IMR-90 (cell line): ENCODE data around the gene OR5L2. TPM values are rescaled to one million over a fixed set of nuclear protein-coding genes. Genes with fewer than 3 reads are reported as not detected.
"Not testable (repeated sequence)": the region's sequence is repeated elsewhere in the genome, so short reads cannot be mapped to it uniquely, and the experiment has no call there.

Experiments
- ATAC-seq: fragments of 200-7000 bp; cut with Tn5 transposase; 2 replicates; pipeline ENCODE4 v1.9.1; 2020; ENCODE audit warnings: low read depth, mild to moderate bottlenecking, moderate library complexity
- BruUV-seq: library from RNA; stranded (reverse); fragments of 400-500 nt; replicated peaks from 2 replicates; lab custom pipeline; 2021; lab: Mats Ljungman, UMichigan
- CTCF ChIA-PET: fragments of 300-600 bp; formaldehyde crosslinking; extraction: SDS; loops from one replicate; lab custom pipeline; 2021; ENCODE audit warnings: antibody characterized with exemption; lab: Yijun Ruan, JAX
- POLR2A ChIA-PET: fragments of 300-600 bp; sonication (Branson Sonifier 250); formaldehyde crosslinking; loops from one replicate; lab custom pipeline; 2022; ENCODE audit warnings: antibody characterized with exemption; ENCODE audit not compliant: unreplicated experiment; lab: Charles Lee
- DNase-seq: peaks from one replicate; pipeline ENCODE4 v3.0.0; 2013
- H2AFZ ChIP-seq: replicated peaks from 2 replicates; pipeline ENCODE3; 2013; ENCODE audit warnings: low read length, mild to moderate bottlenecking; ENCODE audit not compliant: poor library complexity
- H2AK5ac ChIP-seq: 2 replicates; pipeline ENCODE4 v1.6.1; 2013; ENCODE audit warnings: low read depth, low read length, inconsistent platforms
- H2AK9ac ChIP-seq: replicated peaks from 2 replicates; pipeline ENCODE3; 2013; ENCODE audit warnings: mild to moderate bottlenecking, low read depth, low read length, moderate library complexity; ENCODE audit not compliant: poor library complexity
- H2BK120ac ChIP-seq: 2 replicates; pipeline ENCODE4 v1.6.1; 2013; ENCODE audit warnings: low read depth, low read length, inconsistent platforms
- H2BK15ac ChIP-seq: 3 replicates; pipeline ENCODE4 v1.6.1; 2013; ENCODE audit warnings: low read depth, low read length, inconsistent platforms
- H2BK20ac ChIP-seq: 2 replicates; pipeline ENCODE4 v1.6.1; 2013; ENCODE audit warnings: low read depth, mild to moderate bottlenecking, inconsistent platforms, low read length, moderate library complexity
- H2BK5ac ChIP-seq: 2 replicates; pipeline ENCODE4 v1.6.1; 2013; ENCODE audit warnings: mild to moderate bottlenecking, low read depth, low read length, inconsistent platforms; ENCODE audit not compliant: poor library complexity, severe bottlenecking
- H3K14ac ChIP-seq: replicated peaks from 2 replicates; pipeline ENCODE4 v1.6.1; 2013; ENCODE audit warnings: low read depth, low read length, inconsistent platforms
- H3K18ac ChIP-seq: 2 replicates; pipeline ENCODE4 v1.6.1; 2013; ENCODE audit warnings: low read depth, low read length, control low read depth
- H3K23ac ChIP-seq: 2 replicates; pipeline ENCODE4 v1.6.1; 2013; ENCODE audit warnings: low read depth, low read length, inconsistent platforms
- H3K27ac ChIP-seq: 2 replicates; pipeline ENCODE4 v1.5.1; 2013; ENCODE audit warnings: mild to moderate bottlenecking, control low read depth, low read length; ENCODE audit not compliant: insufficient read depth
- H3K27me3 ChIP-seq: 2 replicates; pipeline ENCODE4 v1.6.1; 2013; ENCODE audit warnings: low read length; ENCODE audit not compliant: control insufficient read depth, insufficient read depth
- H3K36me3 ChIP-seq: 2 replicates; pipeline ENCODE4 v1.6.1; 2013; ENCODE audit warnings: low read length, mixed read lengths; ENCODE audit not compliant: control insufficient read depth, insufficient read depth
- H3K4ac ChIP-seq: 2 replicates; pipeline ENCODE4 v1.6.1; 2013; ENCODE audit warnings: low read depth, low read length, inconsistent platforms
- H3K4me1 ChIP-seq: 2 replicates; pipeline ENCODE4 v1.6.1; 2013; ENCODE audit warnings: low read length, mixed read lengths; ENCODE audit not compliant: control insufficient read depth, insufficient read depth
- H3K4me2 ChIP-seq: 2 replicates; pipeline ENCODE4 v1.6.1; 2013; ENCODE audit warnings: low read depth, mild to moderate bottlenecking, control low read depth, low read length, moderate library complexity
- H3K4me3 ChIP-seq: 2 replicates; pipeline ENCODE4 v1.5.1; 2013; ENCODE audit warnings: low read depth, mild to moderate bottlenecking, control low read depth, low read length, moderate library complexity; ENCODE audit not compliant: insufficient read depth
- H3K56ac ChIP-seq: 2 replicates; pipeline ENCODE4 v1.6.1; 2013; ENCODE audit warnings: low read length, inconsistent platforms; ENCODE audit not compliant: insufficient read depth; ENCODE audit errors: extremely low read depth
- H3K79me1 ChIP-seq, 2 experiments: 2 replicates each; pipeline ENCODE4 v1.6.1; 2013; ENCODE audit warnings: low read length in 2 of 2, inconsistent platforms in 1 of 2, low read depth in 1 of 2
- H3K9ac ChIP-seq: 2 replicates; pipeline ENCODE4 v1.6.1; 2013; ENCODE audit warnings: low read depth, low read length, control low read depth
- H3K9me1 ChIP-seq: 2 replicates; pipeline ENCODE4 v1.6.1; 2013; ENCODE audit warnings: low read length, inconsistent platforms; ENCODE audit not compliant: insufficient read depth
- H3K9me3 ChIP-seq: 2 replicates; pipeline ENCODE4 v1.6.1; 2013; ENCODE audit warnings: low read length; ENCODE audit not compliant: control insufficient read depth, insufficient read depth
- H4K20me1 ChIP-seq: 2 replicates; pipeline ENCODE4 v1.6.1; 2013; ENCODE audit warnings: low read length, inconsistent platforms; ENCODE audit not compliant: insufficient read depth
- H4K5ac ChIP-seq: 2 replicates; pipeline ENCODE4 v1.6.1; 2013; ENCODE audit warnings: mild to moderate bottlenecking, low read depth, low read length, control low read depth
- H4K8ac ChIP-seq, 2 experiments: 2 replicates each; pipeline ENCODE4 v1.6.1; 2013; ENCODE audit warnings: low read depth in 2 of 2, low read length in 2 of 2, control low read depth in 1 of 2, inconsistent platforms in 1 of 2
- H4K91ac ChIP-seq: 2 replicates; pipeline ENCODE4 v1.6.1; 2013; ENCODE audit warnings: low read depth, low read length, inconsistent platforms; ENCODE audit not compliant: insufficient read depth
- WGBS, 2 experiments: methylation state at CpG; one replicate each; pipeline versions ENCODE4 v1.1.5 to v1.1.7; 2013; ENCODE audit warnings: missing lambda C conversion rate in 2 of 2; ENCODE audit not compliant: insufficient read length in 1 of 2; ENCODE audit errors: extremely low coverage in 2 of 2; 5-methylcytosine and 5-hydroxymethylcytosine counted together
- dilution Hi-C: fragments of 300-500 bp; cut with HindIII; formaldehyde crosslinking; loops from one replicate; pipeline ENCODE4 v1.14.3; 2018; ENCODE audit warnings: low sequenced_read_pairs; ENCODE audit not compliant: unreplicated experiment
- in situ Hi-C: fragments of 300-500 bp; cut with MboI; formaldehyde crosslinking; loops from 3 replicates; pipeline ENCODE4 v1.14.3; 2019; ENCODE audit warnings: low sequenced_read_pairs, inconsistent platforms, mixed read lengths
- intact Hi-C: fragments of 100-400 bp; cut with micrococcal nuclease; formaldehyde crosslinking; loops from 2 replicates; pipeline ENCODE4 v1.10.0; 2022
- microRNA-seq, 2 experiments: library from miRNA; stranded (forward) in 1 of 2; unstranded in 1 of 2; fragments of 10-50 nt in 1 of 2; fragments of <30 nt in 1 of 2; gene quantifications in 1 of 2; microRNA quantifications in 1 of 2; one replicate each; pipeline versions ENCODE3 to v1.1.0; 2013 to 2020; ENCODE audit not compliant: insufficient read depth in 1 of 2, insufficient read length in 1 of 2, unreplicated experiment in 1 of 2
- polyA plus RNA-seq, 3 experiments: library from polyadenylated mRNA; depleted of rRNA; stranded (reverse); fragments of >200 nt; gene quantifications; 2 replicates each; pipeline ENCODE4 v1.2.3, GENCODE V29; 2012; ENCODE audit warnings: low replicate concordance in 1 of 3
- small RNA-seq, 5 experiments: library from RNA; depleted of rRNA; stranded (forward); fragments of <200 nt; gene quantifications; one replicate each; pipeline ENCODE3, GENCODE V24; 2012
- total RNA-seq: library from RNA; depleted of rRNA; stranded (reverse); fragments of >200 nt; gene quantifications from 2 replicates; pipeline ENCODE4 v1.2.3, GENCODE V29; 2012; rRNA removed

OR5L2 gene
- total and polyA plus RNA-seq, 2 of the 4 experiments (the other 2 are of a cell fraction): not detected

DNA sequence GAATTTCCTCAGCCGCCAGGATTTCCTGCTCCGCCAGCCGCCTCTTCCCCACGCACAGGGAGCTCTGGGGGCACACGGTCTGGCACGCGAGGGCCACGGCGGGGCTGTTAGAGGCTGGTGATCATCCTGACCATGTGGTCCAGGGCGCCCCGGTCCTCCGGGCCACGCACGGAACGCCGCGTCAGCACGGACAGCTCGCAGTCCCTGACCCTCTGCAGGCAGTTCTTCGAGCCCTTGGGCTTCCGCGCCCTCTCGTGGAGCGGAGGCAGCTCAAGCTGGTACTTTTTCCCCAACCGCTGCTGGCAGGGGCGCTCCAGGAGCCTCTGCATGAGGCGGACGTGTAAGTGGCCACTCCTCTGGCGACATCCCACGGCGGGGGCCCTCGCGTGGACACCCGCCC is 46.1 kb downstream of the OR5L2 start:
- dilution Hi-C loops, in situ Hi-C loops: not testable (repeated sequence)

More for the DNA sequence above, 46.1 kb downstream of the OR5L2 start:
- H3K4me2 ChIP-seq, DNase-seq, H4K5ac ChIP-seq, intact Hi-C loops, H3K9ac ChIP-seq, CTCF ChIA-PET, H4K8ac ChIP-seq, H2AK5ac ChIP-seq, H2BK5ac ChIP-seq, H2BK15ac ChIP-seq, H3K4me3 ChIP-seq, H2BK120ac ChIP-seq, H2AK9ac ChIP-seq, ATAC-seq, H4K91ac ChIP-seq, H3K79me1 ChIP-seq, POLR2A ChIA-PET, H3K4ac ChIP-seq, H3K27me3 ChIP-seq, H2BK20ac ChIP-seq, H3K18ac ChIP-seq, H3K14ac ChIP-seq, H2AFZ ChIP-seq, H4K20me1 ChIP-seq, H3K36me3 ChIP-seq, H3K9me3 ChIP-seq, H3K27ac ChIP-seq, BruUV-seq, H3K4me1 ChIP-seq, H3K56ac ChIP-seq, H3K9me1 ChIP-seq, H3K23ac ChIP-seq: not testable (repeated sequence)
- 52% methylated on average over 19 of the region's 34 CpGs; no CpG with 5 or more reads in 1 of the 2 experiments for WGBS, 2 experiments

Small RNAs within 50 kb of the gene (microRNA-seq; reads per million reads assigned to microRNA genes)
- not detected for gene AC036111.3 (ENCODE audit: insufficient read depth, insufficient read length)

Small RNAs within 50 kb of the gene (small RNA-seq; reads per million reads assigned to genes)
- 0 reads per million in 5 experiments for gene AC036111.3

Other genes starting within 250 kb of the OR5L2 start
- gene OR4C11, start 219.6 kb upstream of the OR5L2 start, total RNA-seq: not detected in 2 replicates
- not detected in 2 replicates for gene OR4C11, start 219.6 kb upstream of the OR5L2 start, polyA plus RNA-seq (2012; rRNA removed)
- gene OR4P4, start 192.1 kb upstream of the OR5L2 start, total RNA-seq: not detected in 2 replicates
- not detected in 2 replicates for gene OR4P4, start 192.1 kb upstream of the OR5L2 start, polyA plus RNA-seq (2012; rRNA removed)
- gene OR4S2, start 178.9 kb upstream of the OR5L2 start, total RNA-seq: not detected in 2 replicates
- not detected in 2 replicates for gene OR4S2, start 178.9 kb upstream of the OR5L2 start, polyA plus RNA-seq (2012; rRNA removed)
- not detected in 2 replicates for gene OR4C6, start 165.0 kb upstream of the OR5L2 start, total RNA-seq
- gene OR4C6, start 165.0 kb upstream of the OR5L2 start, polyA plus RNA-seq (2012; rRNA removed): not detected in 2 replicates
- gene OR5D13, start 53.8 kb upstream of the OR5L2 start, total RNA-seq: not detected in 2 replicates
- gene OR5D13, start 53.8 kb upstream of the OR5L2 start, polyA plus RNA-seq (2012; rRNA removed): not detected in 2 replicates
- not detected in 2 replicates for gene OR5D14, start 31.7 kb upstream of the OR5L2 start, total RNA-seq
- gene OR5D14, start 31.7 kb upstream of the OR5L2 start, polyA plus RNA-seq (2012; rRNA removed): not detected in 2 replicates
- not detected in 2 replicates for gene OR5L1, start 15.9 kb upstream of the OR5L2 start, total RNA-seq
- gene OR5L1, start 15.9 kb upstream of the OR5L2 start, polyA plus RNA-seq (2012; rRNA removed): not detected in 2 replicates
- gene OR5D18, start 7.6 kb upstream of the OR5L2 start, total RNA-seq: not detected in 2 replicates
- gene OR5D18, start 7.6 kb upstream of the OR5L2 start, polyA plus RNA-seq (2012; rRNA removed): not detected in 2 replicates
- gene OR5D16, start 11.5 kb downstream of the OR5L2 start, total RNA-seq: not detected in 2 replicates
- not detected in 2 replicates for gene OR5D16, start 11.5 kb downstream of the OR5L2 start, polyA plus RNA-seq (2012; rRNA removed)
- gene TRIM51, start 56.1 kb downstream of the OR5L2 start, total RNA-seq: not detected in 2 replicates
- not detected in 2 replicates for gene TRIM51, start 56.1 kb downstream of the OR5L2 start, polyA plus RNA-seq (2012; rRNA removed)
- gene OR5W2, start 87.4 kb downstream of the OR5L2 start, total RNA-seq: not detected in 2 replicates
- not detected in 2 replicates for gene OR5W2, start 87.4 kb downstream of the OR5L2 start, polyA plus RNA-seq (2012; rRNA removed)
- not detected in 2 replicates for gene OR5I1, start 109.2 kb downstream of the OR5L2 start, total RNA-seq
- gene OR5I1, start 109.2 kb downstream of the OR5L2 start, polyA plus RNA-seq (2012; rRNA removed): not detected in 2 replicates
- gene OR10AG1, start 142.7 kb downstream of the OR5L2 start, total RNA-seq: not detected in 2 replicates
- not detected in 2 replicates for gene OR10AG1, start 142.7 kb downstream of the OR5L2 start, polyA plus RNA-seq (2012; rRNA removed)
- gene OR5F1, start 167.4 kb downstream of the OR5L2 start, total RNA-seq: not detected in 2 replicates
- gene OR5F1, start 167.4 kb downstream of the OR5L2 start, polyA plus RNA-seq (2012; rRNA removed): not detected in 2 replicates
- not detected in 2 replicates for gene OR5AS1, start 200.4 kb downstream of the OR5L2 start, total RNA-seq
- gene OR5AS1, start 200.4 kb downstream of the OR5L2 start, polyA plus RNA-seq (2012; rRNA removed): not detected in 2 replicates